T-helper 1 cell (primary cell): ENCODE data around the gene NRN1.

Source experiments
- DNase-seq, 5 donors: peaks; one replicate each; pipeline ENCODE4 v3.0.0-alpha.2; 2012 to 2020

NRN1 gene

DNA sequence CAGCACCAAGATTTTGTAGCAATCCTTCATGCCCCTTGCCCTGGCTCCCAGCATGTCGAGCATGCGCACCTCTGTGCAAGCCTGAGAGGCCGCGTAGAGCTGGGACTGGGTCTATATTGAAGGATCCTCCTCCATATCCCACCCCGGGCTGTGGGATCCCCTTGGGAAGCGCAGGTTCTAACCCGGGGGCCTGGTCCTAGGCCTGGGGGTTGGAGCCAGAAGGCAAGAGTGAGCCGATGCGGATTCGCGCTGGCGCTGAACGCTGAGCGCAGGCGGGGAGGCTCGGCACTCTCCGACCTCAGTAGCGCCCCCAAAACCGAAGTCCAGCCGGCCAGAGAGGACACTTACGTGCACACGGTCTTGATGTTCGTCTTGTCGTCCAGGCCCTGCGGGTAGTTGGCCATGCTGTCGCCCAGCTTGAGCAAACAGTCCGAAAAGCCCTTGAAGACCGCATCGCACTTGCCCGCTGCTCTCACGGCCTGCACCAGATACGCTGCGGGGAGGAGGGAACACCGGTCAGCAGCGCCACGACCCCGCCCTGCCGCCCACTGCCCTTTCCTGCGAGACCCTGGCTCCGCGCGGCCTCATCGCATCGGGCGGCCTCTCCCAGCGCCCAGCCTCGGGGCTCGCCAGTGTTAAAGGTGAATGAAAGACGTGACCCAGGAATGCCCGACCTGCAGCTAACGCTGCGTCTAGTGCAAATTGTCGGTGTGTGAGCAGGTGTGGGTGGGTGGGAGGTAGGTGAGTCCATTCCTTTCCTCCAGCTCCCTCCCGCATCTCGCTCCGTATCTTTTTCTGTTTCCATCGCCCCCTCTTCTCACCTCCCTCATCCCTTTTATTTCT, 4.5 kb downstream of the NRN1 start:
- no peak for DNase-seq

DNA sequence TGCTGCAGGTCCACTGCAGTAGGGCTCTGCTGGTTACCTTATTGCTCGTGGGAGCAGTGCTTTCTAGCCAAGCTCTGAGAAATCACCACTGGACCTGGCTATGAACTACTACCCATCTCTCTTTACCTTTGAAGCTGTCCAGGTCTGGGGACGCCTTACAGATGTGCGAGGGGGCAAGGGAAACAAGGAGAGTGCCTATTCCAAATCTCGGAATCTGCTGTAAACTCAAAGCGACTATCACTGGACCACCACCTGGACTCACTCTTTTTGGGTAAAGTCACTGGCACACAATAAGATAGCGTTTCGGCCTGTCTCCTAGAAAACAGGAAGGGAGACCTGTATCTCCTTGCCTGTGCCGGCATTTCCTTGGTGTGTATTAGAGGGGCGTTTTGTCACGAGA, 5.3 kb downstream of the NRN1 start:
- no peak for DNase-seq

DNA sequence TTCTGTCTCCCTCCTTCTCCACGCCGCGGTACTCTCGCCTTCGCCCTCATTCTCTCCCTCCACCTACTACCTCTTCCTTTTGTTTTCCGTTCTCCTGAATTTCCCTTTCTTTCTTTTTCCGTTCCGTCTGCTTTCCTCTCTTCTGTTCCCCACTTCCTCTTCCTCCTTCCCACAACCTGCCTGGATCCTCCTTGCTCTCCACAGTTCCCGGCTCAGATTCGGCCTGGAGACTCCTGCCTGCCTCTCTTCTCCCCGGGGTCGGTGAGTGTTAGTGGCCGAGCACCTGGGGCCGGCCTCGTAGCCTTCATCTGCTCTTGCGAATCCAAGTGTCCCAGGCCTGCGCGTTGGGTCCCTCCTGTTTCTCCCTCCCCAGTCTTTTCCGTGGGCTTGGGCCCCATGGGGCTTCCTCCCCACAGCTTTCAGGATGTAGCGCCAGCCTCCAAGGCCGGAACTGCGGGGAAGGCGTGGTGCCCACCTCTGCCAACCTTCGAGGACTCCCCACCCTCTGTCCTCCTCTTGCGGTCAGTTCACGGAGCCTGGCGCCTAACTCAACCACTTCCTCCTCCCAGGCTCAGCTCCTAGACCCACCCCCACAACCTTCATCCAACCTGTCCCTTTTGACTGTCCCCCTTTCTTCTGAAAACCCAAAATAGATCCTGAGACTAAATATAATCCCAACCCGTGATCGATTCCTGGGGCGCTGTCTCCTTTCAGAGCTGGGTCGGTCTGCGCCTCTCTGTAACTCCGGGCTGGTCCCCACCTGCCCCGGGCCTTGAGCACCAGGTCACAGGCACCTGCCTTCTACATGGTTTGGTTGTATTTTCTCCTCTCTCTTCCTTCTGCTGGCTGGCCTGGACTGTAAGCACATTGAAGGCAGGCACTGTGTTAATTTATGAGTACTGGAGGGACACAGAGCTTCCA, 6.8 kb downstream of the NRN1 start:
- DNase-seq, result no peak

DNA sequence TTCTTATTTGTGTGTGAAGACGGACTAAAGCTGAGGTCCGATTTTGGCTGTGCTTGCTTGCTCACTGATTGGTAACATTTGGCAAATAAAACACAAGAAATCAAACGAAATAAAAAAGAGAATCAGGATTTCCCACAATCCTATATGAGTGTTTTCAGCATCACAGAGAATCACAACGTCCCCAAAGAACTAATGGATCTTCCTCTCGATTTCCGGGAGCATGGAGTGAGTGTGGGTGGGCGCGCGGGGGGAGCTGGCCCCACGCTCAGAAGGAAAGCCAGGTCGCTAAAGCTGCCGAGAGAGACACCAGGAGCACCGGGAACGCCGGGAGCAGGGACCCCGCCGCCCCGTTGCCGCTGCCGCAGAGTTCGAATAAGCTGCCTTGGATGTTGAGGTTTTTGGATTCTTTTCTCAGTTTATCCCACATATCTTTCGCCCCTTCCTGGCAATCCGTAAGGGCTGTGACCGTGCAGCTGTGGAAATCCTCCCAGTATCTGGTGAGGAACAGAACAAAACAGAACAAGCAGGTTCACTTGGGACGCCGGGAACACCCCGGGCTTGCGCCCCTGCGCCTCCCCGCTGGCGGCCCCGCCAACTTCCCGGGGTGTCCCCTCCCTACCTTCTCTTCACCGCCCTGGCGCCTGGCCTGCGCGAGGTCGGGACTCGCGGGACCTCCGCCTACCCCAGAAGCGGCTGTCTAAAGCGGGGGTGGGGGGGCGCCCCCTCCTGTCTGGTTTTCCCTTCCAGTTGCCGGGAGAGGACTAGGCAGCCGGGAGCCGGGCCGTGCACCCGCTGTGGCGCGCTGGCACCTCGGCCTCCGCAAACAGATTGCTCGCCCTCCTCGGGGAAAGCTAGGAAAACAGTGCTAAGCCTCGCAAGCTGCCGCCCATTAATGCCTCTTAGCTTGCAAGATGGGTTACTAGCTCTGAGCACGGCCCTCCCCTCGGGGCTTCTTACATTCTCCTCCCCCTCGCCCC, 7.7 kb downstream of the NRN1 start:
- DNase-seq, result no peak

DNA sequence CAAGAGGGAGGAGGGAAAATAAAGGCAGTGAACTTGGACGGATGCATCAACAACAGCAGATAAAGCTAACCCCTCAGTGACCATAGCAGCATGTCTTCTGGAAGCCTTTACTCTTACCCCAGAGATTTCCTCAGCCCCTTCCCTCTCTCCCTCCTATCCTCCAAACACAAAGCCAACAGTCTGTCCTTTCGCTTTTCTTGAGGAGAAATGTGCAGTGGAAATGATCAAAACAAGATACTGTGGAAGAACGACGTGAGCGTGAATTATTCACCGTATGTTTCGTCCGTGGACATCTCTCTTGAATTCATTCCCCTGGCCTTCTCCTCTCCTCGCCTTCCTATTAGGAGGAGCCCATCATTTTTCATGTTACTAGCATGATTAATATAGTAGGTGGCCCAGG, 8.5 kb downstream of the NRN1 start:
- DNase-seq, result no peak

DNA sequence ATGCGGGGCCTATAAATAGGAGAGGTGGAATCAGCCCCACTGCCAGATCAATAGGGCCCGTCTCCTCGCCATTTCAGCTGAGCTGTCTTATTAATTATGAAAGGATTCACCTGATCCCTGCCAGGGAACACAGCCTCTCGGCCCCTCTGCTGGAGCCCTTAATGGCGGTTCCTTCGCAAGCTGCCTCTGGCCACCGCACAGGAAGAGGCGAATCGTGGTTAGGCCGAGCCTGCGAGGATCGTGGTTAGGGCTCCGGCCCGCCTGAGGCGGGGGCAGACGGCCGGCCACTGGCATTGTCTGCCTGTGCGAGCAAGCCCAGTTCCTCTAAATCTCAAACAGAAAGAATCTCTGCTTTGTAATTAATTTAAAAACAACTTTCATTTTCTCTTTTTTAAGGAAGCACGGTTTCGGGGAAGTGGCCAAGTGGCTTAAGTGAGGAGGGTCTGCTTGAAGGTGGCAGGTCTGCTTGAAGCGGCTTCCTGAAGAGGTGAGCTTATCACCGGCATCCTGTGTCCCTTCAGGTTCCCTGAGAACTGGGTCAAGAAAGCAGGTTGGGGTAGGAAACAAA, 9.2 kb downstream of the NRN1 start:
- DNase-seq, result no peak

DNA sequence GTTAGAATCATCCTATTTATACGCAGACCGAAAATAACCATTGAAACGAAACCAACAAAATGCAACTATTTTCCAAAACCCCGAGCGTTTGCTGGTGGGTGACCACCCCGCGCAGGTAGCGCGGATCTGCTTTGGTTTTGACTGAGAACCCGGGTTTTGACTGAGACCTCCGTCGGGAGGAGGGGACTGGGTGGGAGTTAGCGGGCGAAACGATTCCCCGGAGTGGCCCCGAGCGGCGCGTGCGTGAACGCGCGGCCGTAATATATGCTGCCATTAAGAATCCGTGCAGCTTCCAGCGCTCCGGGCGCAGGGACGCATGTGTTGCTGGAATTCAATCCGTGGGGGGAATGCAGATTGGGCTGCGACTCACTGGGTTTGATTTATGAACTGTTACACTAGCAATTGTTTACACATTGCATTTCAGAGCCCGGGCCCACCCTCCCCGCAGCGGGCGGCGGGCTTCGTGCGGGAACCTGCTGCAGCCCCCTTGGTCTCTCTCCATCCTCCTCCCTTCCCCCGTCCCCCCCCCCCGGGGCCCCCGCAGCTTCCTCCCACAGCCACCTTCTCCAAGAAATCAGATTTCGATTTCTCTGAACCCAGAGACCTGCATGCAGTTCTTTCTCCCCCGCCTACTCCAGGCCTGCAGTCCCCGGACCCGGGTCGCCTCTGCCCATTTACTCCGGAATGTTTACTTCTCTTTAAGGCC, 9.9 kb downstream of the NRN1 start:
- DNase-seq, result no peak

DNA sequence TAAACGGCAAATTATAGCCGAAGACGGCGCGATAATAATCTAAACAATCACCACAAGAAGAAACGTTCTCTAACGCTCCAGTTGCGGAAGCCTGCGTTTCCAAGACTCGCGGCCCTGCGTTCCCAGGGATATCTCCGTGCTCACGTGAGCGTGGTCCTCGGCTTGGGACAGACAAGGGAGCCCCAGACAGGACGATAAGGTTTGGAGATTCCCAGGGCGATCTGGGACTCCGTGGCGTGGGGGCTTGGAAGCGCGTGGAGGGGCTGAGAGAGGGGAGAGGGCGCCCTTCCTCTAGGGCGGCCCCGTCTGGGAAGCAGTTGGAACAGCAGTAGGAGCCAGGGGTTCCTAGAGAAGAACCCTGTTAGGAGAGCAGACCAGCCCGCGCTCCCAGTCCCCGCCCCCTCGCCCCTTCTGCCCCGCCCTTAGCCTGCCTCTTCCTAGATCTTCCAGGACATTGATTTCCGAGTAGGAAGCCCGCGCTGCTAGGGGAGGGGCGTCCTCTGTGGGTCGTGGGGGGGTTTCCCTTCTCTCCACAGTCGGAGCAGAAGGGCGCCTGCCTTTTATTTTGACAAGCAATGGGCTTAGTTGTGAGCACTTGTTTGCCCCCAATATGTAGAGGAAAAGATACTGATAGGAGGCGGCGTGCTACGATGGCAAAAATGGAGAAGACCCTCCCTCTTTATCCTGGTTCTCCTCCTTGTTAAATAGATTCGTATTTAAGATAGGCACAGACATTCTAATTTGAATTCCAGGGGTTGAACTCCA, 10.6 kb downstream of the NRN1 start:
- DNase-seq, result no peak

DNA sequence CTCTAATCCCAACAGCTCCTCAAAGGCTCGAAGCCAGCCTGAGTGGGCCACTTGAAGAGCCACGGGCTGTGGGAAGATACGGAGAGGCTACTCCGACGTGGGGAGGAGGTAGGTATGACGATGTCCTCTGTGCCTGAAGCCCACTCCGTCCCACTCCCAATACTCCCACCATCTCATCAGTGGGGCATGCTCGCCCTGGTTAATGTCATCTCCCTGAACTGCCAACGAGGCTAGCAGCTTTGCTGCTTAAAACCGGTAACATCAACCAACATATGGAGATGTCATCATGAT, 11.1 kb downstream of the NRN1 start:
- no peak for DNase-seq

DNA sequence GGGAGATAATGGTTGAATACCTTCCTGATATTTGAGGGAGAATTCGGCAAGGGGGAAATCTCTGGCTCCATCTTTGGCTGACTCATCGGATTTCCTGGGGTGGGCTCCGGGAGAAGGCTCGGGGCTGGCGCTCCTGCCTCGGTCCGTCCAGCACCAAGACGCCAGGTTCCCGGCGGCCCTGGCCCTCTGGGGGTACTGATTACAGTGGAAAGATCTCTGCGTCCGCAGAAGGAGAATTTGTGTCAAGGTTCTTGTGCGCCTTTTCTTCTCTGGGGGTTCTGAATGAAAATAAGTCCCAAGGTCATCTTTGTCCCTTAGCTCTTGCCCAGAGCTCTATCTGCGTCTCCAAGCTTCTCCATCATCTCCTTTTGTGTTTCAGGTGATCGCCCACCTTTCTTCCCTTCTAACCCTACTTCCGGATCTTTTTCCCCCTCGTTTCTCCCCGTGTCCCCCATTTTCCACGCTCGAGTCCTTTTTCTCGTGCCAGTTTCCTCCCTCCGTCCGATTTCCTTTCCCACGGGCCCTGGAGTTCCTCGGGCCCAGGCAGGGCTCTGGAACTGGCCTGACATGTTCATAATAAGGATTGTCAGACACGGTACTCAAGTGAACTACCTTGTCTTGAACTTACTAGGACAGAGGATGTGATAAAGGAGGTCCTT, 11.6 kb downstream of the NRN1 start:
- DNase-seq, result no peak

DNA sequence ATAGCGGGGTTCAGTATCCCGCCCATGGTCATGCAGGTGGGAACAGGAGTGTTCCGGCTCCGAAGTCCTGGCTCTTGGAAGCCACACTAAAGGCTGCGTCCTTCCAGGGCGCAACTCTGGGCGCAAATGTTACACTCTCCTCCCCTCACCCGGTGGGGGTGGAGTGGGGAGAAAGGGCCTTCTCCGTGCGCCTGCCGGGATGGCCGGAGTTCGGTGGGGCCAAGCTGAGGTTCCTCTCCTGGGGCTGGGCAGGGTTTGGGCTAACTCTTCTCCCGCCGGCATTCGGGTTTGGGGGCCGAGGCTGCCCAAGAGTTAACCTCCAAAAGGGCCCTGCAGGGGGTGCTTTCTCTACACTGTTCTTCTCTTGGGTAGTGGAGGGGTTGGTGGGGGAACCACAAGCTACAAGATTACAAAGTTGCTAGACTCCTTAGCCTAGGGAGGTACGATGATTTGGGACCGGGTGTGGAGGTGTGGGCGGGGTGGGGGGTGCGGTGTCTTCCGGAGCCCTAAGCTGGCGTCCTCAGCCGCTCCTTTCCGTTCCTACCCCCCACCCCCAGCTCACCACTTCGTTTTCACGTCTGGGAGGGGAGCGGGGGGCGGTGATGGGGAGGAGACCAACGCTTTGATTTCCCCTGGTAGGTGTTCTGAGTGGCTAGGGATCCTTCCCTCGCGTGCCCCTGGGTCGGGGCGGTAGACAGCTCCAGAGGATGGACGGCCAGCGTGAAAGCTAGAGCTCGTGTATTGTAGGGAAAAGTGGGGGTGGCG, 12.3 kb downstream of the NRN1 start:
- DNase-seq, result no peak

DNA sequence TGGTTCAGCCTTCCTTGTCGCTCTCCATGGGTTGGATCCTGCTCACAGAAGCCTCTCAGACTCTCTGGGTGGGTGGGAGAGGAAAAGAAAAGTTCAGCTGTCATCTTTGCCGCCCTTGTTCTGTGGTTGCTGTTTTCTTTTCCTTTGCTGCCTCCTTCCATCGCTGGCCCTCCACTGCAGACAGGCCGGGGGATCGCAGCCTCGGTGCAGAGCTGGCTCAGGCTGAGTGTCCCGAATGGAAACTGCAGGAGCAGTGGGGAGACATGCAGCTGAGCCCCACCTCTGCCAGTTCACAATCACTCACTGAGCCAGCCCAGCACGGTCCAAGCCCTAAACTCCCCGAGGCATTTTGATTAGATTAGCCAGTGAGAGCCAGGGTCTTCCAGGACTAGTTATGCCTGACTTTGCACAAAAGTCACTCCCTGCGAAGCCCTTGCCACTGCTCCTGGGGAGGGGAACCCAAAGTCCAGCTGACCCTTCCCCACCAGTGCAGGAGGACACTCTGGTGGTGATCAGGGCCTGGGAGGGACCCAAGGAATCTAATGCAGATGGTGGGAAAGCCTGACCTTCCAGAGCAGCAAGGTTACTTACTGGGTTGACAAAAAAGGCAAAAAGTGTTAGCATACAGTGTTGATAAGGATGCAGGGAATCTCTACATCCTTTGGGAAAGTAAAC, 14.0 kb downstream of the NRN1 start:
- DNase-seq, result no peak

DNA sequence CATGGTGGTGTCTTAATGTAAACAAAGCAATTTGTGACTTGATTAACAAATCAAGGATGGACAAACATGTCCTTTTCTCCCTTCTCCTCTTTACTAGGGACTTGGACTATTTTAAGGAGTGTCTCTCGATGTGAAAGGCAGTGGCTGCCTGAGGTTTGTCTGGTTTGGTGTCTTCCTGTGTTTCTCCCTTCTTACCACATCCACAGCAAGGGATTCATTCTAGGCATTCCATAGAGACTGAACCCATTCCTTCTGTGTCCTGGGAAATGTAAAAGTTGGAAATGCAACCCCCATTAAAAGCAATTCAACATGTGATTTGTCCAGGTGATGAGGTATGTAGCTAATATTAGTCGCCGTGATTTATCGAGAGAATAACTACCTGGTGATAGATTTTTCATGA, 15.9 kb downstream of the NRN1 start:
- DNase-seq, result no peak

DNA sequence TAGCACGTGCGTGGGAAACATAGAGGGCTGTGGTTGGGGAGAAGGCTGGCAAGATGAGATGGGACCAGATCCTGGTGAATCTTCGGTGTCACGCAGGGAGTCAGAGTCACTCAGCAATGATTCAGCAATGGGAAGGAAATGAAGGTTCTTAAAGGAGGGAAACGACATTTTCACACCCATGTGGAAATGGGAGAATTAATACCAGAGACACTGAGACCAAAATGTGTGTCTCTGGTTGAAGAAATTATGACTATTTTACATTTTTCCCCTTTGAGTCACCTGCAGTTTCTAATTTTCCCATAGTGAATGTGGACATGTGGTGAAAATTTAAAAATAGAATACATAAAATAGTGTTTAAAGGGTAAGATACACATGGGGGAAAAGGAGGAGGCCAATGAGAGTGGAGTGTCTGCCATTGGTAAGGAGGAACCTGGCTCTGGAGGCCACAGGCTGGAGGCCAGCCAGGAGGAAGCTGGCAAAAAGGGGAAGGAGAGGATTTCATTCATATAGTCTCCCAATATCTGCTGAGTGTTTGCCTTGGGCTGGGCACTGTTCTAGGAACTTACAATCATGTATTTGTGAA, 17.5 kb downstream of the NRN1 start:
- DNase-seq, result no peak

DNA sequence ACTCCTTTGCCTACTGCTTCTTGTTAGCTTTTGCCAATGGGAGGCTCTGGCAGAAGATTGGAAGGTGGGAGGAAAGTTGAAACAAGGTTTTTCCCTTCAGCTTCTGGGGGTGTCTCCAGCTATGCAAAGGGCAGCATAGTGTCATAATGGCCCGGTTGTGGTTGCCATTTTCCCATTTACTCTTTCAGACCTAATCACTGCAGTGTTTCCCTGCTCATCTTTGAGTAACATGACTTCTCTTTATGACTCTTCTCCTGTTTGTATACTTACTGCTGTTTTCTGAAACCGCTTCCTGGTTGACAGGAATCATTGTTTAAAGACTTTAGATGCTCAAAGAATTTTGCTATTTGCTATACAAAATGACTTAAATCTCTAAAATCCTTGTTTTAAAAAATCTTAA, 19.9 kb downstream of the NRN1 start:
- no peak for DNase-seq

DNA sequence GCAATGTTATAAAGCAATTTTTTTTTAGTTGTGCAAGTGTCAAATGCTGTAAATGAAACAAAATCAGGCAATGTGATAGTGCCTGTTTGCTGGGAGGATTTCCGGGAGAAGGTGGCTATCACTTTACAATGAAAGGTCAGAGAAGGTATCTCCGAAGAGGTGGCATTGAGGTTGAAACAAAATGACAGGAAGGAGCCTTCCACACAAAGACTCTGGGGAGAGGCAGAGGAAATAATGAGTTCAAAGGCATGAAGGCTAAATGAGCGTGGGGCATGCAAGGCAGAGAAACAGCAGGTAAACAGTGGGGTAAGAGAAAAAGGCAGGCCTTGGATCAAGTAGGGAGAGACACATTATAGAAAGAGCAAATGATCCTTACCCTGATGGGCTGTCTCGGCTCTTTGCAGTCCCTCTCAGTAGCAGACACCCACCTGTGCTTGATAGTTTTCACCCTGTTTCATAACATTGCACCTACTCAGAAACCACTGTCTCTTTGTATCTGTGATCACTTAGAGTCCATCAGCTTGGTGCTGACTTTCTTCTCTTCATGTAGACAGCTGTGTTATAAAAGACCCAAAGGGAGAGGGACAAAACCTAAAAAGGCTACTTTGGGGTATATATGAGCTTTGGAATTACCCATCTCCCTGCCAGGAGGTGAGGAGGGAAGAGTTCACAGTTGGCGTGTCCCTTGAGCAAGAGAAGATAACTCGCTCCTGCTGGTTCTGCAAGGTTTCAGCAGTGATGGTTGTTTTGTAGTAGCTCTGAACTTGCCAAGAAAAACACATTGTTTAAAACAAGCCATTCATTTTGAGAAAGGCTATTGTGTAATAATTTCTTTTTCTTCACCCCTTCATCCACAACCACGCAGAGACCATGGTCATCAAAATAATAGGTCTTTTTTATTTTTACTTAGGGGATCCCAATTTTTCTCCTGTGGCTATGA, 22.3 kb downstream of the NRN1 start:
- no peak for DNase-seq
